IPS DF 4.7 (cell line): ENCODE measurements around the gene AIPL1.

Source experiments
- DNase-seq: peaks from one replicate; pipeline ENCODE4 v3.0.0-alpha.2; 2013; ENCODE audit warnings: low spot score; ENCODE audit errors: extremely low read depth

AIPL1 gene

DNA sequence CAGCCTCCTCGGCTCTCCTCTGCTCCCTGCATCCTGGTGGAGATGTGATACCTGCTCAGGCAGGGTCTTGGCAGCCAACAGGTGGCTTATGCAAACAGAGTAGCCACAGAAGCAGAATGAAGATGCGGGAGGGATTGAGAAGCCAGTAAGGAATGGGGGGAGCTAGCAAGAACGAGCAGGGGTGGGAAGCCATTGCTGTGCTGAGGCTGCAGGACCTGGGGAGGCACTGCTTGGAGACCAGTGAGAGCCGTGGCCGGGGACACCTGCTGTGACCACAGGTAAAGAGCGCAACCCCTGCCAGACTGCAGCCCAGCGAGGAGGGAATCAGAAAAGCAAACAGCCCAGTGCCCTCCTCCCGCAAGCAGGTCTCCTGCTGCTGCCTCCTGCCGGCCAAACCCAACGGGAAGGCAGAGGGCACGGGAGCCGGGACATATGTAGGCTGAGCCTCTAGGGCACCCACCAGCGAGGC is 14.7 kb downstream of the AIPL1 start:
- DNase-seq = no peak

GRCh38 chr17:6415616-6416015 is 19.3 kb downstream of the AIPL1 start:
- no peak for DNase-seq

GRCh38 chr17:6413065-6413464 is 21.9 kb downstream of the AIPL1 start:
- DNase-seq = no peak

GRCh38 chr17:6408735-6409134 is 26.2 kb downstream of the AIPL1 start:
- no peak for DNase-seq

DNA sequence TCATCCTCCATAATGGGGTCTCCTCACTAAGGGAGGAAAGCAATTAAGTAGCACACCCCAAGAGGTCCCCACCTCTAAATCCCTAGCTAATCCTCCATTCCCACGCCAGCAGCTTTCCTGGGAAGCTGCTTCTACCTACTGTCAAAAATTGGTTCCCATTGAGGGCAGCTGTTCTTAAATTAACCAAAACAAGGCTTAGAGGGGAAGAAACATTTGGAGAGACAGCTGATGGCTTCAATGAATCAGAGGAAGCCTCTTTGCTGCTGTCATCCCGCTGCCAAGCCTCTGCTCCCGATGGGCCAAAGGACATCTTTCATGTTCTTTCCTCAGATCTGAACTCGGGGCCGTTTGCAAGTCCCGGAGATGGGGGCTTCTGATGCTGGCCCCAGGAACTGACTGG is 26.6 kb downstream of the AIPL1 start:
- no peak for DNase-seq

- DNase-seq = no peak
These were observed 32.7 kb downstream of the AIPL1 start for GRCh38 chr17:6402258-6402657.

DNA sequence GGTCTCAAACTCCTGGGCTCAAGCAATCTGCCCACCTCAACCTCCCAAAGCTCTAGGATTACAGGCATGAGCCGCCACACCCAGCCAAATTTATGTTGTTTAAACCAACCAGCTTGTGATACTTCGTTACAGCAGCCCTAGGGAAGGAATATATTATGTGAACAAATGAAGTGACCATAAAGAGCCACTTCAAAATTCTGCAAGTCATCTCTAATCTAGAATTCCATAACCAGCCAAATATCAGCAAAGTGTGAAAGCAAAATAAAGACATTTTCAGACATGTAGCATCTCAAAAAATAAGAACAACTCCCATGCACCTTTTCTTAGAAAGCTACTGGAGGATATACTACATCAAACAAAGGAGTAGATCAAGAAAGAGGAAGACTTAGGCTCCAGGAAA is 36.0 kb downstream of the AIPL1 start:
- no peak for DNase-seq

DNA sequence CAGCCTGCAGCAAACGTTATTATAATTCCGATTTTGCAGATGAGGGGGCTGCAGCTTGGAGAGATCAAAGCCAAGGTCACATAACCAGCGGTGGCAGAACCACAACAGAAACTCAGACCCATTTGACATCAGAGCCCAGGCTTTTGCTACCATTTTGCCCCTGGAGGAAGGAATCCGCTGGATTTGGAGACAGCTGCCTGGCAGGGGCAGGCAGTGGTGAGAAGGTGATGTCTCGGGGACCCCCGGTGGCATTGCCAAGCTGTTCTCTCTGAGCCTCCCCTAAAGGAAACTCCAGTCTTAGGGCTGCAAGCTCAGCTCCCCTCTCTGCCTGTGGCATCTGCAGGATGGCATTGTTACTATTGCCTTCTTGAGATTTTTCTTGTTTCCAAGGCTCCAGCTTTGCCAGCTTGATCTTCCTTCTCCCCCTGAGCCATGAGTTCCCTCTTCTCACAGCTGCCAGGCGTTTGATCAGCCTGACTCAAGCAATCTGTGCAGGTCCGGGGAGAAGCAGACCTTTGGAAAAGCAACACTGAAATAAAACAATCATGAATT is 40.8 kb downstream of the AIPL1 start:
- no peak for DNase-seq

DNA sequence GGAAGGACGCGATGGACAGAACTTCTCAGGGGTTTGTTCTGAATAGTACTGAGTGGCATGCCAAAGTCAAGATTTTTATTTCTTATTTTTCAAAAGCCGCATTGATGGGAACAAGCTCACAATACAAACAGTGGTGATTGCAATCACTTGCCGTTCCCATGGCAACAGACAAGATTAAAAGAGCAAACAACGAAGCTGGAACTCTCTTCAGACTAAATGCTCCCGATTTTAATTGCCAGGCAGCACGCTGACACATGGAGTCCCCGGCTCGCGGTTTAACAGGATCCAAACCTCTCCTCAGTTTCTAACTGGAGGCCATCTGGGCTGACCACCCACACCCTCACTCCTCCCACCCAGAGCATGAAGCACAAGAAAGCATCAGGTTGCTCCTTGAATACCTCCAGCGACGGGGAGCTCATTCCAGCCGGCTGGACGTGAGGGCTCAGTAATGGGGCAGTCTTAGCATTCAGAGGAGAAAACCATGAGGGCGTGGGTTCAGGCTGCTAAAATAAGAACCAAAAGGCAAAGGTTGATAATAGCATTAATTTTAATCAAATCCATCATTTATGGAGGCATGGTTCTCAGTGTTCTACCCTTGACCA is 41.5 kb downstream of the AIPL1 start:
- no peak for DNase-seq

DNA sequence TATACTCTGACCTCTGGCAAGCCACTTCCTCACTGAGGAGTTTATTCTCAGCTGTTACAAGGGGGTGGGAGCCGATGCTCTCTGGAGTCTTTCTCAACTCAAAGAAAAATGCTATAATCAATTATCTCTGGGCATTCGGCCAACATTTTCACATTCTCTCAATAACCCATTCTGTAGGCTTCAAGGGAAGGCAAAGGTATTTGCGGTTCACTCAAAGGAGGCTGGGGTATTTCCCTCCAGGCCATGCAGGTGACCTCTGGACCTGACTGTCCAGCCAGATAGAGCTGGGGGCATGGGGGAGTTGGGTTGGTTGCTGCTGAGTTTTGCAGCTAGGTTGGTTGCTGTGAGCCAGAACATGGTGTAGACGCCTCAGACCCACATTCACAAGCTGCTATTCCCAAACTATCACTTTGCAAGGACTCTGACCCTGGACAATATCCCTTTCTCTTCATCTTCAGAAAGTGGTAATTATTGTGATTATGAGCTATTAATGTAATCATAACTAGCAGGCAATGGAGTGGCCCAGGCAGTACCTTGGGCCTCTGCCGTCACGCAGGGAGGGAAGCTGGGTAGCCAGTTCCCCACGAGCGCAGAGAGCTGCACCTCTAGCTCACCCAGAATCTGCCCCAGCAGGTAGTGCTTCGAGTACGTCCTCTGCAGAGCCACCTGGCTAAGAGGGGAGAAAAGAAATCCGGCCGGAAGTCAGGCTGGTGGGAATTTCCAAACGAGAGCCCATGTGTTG is 42.1 kb downstream of the AIPL1 start:
- no peak for DNase-seq

- no peak for DNase-seq
These were observed 46.5 kb downstream of the AIPL1 start for GRCh38 chr17:6388416-6388815.

- no peak for DNase-seq
These were observed 47.1 kb downstream of the AIPL1 start for GRCh38 chr17:6387858-6388257.

GRCh38 chr17:6387442-6387841 is 47.5 kb downstream of the AIPL1 start:
- DNase-seq = no peak

GRCh38 chr17:6386041-6386630 is 48.8 kb downstream of the AIPL1 start:
- no peak for DNase-seq

GRCh38 chr17:6384481-6384880 is 50.4 kb downstream of the AIPL1 start:
- no peak for DNase-seq

GRCh38 chr17:6381526-6382465 is 53.1 kb downstream of the AIPL1 start:
- no peak for DNase-seq

DNA sequence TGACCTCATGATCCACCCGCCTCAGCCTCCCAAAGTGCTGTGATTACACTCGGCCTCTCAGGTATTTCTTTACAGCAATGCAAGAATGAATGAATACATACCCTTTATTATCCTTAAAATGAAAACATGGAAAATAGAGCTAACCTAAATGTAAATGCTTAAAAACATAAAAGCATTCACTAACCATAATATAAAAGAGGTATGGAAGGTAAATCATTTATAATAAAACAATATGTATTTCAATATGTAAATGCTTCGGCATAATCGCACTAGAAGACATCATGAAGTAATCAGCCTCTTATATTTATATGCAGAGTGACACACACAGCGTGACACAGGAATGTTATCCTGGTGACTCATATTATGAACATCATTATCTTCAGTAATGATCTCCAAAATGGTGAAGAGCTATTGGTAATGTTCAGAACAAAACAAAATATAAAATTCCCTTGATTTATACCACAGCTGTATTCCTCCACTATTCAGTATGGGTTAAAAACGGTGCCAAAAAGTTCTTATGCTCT is 53.9 kb downstream of the AIPL1 start:
- DNase-seq = no peak

- no peak for DNase-seq
These were observed 57.0 kb downstream of the AIPL1 start for GRCh38 chr17:6377906-6378305.

DNA sequence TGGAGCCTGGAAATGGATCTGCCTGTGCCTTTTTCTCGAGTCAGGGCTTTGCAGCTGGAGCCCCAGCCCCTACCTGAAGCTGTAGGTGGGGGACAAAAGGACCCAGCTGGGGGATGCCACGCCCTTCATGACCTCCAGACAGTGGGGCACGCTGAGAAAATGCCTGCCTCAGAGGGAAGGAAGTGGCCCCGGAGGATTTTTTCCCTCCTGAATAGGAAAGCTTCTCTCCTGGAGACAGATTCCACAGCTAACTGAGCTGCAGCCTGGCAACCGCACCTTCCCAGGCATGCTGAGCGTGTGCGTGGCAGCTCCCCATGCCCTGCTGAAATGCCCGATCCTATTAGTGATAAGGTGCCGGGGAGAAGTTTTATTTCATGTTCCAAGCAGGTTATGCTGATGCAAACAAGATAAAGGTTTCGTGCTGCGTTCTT is 58.0 kb downstream of the AIPL1 start:
- DNase-seq = no peak

- no peak for DNase-seq
These were observed 60.1 kb downstream of the AIPL1 start for GRCh38 chr17:6374761-6375312.

- DNase-seq = no peak
These were observed 60.6 kb downstream of the AIPL1 start for GRCh38 chr17:6374271-6374691.
